GM12864 (cell line): ENCODE data around the gene SLC2A14.
"Not testable (repeated sequence)": the region's sequence is repeated elsewhere in the genome, so short reads cannot be mapped to it uniquely, and the experiment has no call there.

Source experiments
- DNase-seq: peaks from one replicate; pipeline ENCODE4 v3.0.0-alpha.2; 2011; ENCODE audit warnings: low read depth
- H3K4me3 ChIP-seq: 2 replicates; pipeline ENCODE4 v1.5.1; 2011; ENCODE audit warnings: mild to moderate bottlenecking, low read depth, low read length, control low read depth
- TF ChIP-seq, protein P1 (sequence below): IDR thresholded peaks from 2 replicates; pipeline ENCODE4 v1.5.1; 2011; ENCODE audit warnings: low read depth, mild to moderate bottlenecking, moderate library complexity, low read length, control low read depth, inconsistent platforms; ENCODE audit errors: missing control alignments

Gene SLC2A14

DNA sequence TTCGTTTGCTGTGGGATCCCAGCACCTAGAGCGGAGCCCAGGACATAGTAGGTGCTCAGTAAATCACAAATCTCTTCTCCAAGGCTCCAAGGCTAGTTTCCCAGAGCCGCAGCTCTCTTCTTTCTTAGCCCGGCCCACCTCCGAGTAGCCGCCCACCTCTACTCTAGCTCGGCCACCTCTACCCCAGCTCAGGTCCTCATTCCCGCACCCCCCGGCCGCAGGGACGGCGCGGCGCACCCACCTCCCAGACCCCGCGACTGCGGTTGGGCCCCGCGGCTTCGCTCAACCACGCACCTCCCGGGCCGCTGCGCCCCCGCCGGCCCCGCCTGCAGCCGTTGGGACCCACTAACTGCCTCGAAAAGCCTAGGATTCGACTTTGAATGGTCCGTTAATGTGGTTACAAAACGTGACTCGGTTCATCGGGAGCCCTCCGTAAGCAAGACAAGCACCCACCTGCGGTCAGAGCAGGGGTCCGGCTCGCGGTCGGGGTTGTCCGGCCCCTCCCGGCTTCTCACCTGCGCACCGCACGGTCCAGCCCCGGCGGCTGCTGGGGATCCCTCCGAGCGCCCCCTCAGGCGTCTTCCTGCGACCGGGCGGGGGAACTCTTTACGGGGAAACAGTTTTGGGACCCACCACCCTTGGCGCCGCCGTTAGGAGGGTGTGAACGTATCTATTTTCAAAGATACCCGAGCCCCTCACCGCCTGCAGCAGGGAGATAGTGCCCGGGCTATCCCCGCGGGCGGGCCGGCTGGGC lies at the start of gene SLC2A14:
Gene SLC2A14, minus strand, starts transcription at position 350 of the 754 bp plus-strand sequence. CDS start 3,035 bp downstream, outside the sequence.
- TF ChIP-seq, protein P1, sequence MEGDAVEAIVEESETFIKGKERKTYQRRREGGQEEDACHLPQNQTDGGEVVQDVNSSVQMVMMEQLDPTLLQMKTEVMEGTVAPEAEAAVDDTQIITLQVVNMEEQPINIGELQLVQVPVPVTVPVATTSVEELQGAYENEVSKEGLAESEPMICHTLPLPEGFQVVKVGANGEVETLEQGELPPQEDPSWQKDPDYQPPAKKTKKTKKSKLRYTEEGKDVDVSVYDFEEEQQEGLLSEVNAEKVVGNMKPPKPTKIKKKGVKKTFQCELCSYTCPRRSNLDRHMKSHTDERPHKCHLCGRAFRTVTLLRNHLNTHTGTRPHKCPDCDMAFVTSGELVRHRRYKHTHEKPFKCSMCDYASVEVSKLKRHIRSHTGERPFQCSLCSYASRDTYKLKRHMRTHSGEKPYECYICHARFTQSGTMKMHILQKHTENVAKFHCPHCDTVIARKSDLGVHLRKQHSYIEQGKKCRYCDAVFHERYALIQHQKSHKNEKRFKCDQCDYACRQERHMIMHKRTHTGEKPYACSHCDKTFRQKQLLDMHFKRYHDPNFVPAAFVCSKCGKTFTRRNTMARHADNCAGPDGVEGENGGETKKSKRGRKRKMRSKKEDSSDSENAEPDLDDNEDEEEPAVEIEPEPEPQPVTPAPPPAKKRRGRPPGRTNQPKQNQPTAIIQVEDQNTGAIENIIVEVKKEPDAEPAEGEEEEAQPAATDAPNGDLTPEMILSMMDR = no peak
- DNase-seq = no peak

DNA sequence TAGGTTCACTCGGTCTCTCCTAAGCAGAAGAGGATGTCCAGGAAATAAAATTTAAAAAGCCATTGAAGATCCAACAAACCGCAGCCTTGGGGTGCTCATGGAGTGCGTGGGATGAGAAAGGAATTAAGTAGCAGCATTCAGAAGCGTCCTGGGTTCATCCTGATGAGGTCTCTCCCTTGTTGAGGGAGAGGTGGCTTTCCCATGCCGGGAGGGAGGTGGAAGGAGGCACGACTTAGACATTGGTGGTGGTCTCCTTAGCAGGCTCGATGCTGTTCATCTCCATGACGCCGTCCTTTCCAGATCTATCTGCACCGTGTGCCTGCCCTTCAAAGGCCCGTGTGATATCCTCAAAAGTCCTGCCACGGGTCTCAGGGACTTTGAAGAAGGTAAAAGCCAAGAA lies 48.5 kb upstream of the SLC2A14 start:
- not testable (repeated sequence) for DNase-seq, H3K4me3 ChIP-seq

More for the DNA sequence above, at the start of gene SLC2A14:
- no peak within 1 kb of the TSS for H3K4me3 ChIP-seq

DNA sequence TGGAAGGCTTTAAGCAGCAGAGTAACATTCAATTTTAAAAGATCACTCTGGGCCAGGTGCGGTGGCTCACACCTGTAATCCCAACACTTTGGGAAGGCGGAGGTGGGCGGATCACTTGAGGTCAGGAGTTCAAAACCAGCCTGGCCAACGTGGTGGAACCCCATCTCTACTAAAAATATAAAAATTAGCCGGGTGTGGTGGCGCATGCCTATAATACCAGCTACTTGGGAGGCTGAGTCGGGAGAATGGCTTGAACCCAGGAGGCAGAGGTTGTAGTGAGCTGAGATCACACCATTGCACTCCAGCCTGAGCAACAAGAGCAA lies 45.5 kb upstream of the SLC2A14 start:
- not testable (repeated sequence) for H3K4me3 ChIP-seq, DNase-seq

DNA sequence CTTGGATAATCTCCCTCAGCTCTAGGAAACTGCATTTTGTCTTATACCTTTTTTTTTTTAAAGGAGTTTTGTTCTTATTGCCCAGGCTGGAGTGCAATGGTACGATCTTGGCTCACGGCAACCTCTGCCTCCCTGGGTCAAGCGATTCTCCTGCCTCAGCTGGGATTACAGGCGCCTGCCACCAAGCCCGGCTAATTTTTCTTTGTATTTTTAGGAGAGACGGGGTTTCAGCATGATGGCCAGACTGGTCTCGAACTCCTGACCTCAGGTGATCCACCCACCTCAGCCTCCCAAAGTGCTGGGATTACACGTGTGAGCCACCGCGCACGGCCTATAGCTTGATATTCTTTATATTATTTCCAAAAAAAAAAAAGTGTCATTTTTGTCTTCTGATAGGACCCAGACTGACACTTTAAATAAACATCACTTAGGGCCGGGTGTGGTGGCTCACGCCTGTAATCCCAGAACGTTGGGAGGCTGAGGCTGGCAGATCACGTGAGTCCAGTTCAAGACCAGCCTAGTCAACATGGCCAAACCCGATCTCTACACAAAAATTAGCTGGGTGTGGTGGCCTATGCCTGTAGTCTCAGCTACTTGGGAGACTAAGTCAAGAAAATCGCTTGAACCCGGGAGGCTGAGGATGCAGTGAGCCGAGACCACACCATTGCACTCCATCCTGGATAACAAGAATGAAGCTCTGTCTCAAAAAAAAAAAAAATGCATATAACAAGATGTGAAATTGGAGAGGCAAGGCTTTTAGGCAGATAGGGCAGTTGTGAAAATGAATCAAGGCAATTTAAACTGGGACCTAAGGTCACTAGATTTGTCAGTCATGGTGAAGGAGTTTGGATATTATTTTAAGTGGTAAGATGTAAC lies 44.9 kb upstream of the SLC2A14 start:
- TF ChIP-seq, protein P1 = no peak
- no peak for DNase-seq
- H3K4me3 ChIP-seq = no peak overlapping the region

DNA sequence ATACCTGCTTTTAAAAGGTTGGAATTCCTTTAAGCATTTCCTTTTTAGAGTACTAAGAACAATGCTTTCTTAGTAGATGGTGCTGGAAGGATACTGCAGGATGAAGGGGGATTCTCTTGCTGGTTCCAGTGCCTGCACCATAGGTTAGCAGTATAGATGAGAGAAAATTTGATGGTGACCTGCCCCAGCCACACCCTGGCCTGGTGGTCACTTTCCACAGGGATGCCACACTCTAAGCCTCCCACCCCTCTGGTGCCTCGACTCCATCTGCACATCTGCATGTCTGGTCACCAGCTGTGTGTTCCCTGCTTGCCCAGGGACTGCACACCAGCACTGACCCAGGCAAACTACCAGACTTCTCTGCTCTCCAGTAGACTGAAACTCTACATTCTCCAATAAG lies 44.2 kb upstream of the SLC2A14 start:
- no peak overlapping the region for H3K4me3 ChIP-seq
- TF ChIP-seq, protein P1 = no peak
- no peak for DNase-seq

DNA sequence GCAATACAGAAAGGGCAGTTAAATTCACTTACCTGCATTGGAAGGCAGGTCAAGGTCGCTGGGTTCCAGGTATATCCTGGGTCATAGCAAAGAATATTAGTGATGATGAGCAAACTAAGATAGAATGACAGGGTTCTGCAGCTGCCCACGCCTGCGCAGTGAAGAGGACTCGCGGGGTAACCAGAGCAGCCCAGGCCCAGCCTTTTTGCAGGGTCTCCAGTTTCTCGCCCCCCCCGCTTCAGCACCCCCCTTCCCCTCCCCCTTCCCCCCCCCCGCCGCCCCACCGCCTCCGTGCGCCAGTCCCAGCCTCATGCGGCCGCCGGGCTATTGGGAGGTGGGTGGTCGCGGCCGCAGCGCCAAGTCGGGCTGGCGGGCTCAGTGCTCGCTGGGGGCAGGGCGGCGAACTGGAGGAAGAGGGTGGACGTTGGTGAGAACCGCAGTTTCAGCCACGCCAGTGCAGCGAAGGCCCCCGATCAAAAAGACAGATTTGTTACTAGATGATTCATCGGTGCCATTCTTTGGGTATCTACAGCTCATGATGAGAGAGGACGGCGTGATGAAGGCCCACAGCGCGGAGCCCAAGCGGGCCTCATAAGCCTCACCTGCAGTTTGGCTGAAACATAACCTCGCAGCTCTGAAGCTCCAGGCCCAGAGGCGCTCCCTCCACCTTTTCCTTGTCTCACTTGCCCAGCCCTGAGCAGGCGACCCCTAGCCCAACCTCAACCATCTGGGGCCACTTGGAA lies 43.1 kb upstream of the SLC2A14 start:
- TF ChIP-seq, protein P1 = no peak
- H3K4me3 ChIP-seq = no peak overlapping the region
- no peak for DNase-seq

DNA sequence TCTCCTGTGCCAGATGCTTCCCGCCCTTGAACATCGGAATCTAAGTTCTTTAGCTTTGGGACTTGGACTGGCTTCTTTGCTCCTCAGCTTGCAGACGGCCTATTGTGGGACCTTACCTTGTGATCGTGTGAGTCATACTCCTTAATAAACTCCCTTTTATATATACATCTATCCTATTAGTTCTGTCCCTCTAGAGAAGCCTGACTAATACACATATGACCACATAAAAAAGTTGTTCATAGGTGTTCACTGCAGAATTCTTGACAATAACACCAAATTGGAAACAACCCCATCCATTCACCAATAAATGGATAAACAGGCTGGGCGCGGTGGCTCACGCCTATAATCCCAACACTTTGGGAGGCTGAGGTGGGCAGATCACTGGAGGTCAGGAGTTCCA lies 37.4 kb upstream of the SLC2A14 start:
- not testable (repeated sequence) for H3K4me3 ChIP-seq, DNase-seq

DNA sequence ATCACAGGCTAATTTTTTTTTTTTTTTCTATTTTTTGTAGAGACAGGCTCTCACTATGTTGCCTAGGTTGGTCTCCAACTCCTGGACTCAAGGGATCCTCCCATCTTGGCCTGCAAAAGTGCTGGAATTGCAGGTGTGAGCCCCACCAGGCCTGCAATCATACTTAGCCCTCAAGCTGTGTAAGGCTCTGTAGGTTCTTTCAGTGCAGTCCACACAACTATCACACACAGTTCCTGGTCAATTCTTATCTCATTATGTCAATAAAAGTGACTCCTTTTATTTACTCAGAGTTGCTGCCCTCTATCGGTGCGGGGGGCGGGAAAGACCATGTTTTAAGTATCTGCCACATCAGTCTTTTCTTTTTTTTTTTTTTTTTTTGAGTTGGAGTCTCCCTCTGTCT lies 34.3 kb upstream of the SLC2A14 start:
- no peak for DNase-seq
- TF ChIP-seq, protein P1 = no peak
- no peak overlapping the region for H3K4me3 ChIP-seq

DNA sequence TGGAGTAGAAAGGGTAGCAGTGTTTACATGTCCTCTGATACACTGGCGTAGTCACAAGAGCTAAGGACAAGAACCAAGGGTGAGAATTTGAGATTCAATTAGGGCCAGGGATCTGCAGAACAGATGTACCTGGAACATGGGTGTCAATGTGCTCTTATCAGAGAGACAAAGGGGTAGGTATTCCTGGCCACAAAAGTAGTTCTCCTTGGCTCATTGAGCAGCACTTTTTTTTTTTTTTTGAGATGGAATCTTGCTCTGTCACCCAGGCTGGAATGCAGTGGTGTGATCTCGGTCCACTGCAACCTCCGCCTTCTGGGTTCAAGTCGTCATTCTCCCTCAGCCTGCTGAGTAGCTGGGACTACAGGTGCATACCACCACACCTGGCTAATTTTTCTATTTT lies 33.6 kb upstream of the SLC2A14 start:
- not testable (repeated sequence) for H3K4me3 ChIP-seq

DNA sequence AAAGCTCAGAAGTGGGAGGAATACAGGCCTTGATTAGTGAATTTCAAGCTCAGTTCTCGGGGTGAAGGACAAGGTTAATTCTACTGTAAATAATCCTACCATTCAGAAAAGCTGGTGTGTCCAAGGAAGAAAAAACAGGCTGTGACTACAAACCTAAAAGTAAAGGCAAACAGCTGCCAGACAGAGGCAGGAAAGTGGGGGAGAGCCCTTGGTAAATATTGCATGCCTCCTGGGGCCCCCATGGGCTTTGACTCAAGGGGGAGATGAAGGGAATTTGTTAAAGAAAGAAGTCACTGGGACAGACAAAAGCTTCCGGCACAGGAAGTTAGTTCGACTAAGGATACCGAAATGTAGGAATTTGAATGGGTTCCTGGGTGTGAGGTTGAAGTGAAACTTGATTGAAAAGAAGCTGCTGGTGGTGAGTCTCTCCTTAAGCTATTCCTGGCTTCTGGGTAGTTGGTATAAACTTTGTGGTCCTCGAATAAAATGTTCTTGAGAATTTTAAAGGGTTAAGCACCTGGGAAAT lies 32.9 kb upstream of the SLC2A14 start:
- H3K4me3 ChIP-seq, DNase-seq: not testable (repeated sequence)

More for the DNA sequence above, 33.6 kb upstream of the SLC2A14 start:
- not testable (repeated sequence) for DNase-seq
